ENCODE measurements around the gene TRPC4AP.

GRCh38 chr20:35048739-35049138 lies 43.9 kb downstream of the TRPC4AP start:
- TF ChIP-seq CTCF (IDR thresholded peaks at IDR 0.05) (no peak), POLR2A (IDR thresholded peaks at IDR 0.05) (no peak), EP300 (IDR thresholded peaks at IDR 0.05) (no peak)

All from upper lobe of left lung (tissue), 4 donors.